ENCODE measurements around the gene MOB1A. TPM values are rescaled to one million over a fixed set of nuclear protein-coding genes. Genes with fewer than 3 reads are reported as not detected.

MOB1A gene
- total RNA-seq, result 75.1 and 77.2 TPM in 2 replicates

DNA sequence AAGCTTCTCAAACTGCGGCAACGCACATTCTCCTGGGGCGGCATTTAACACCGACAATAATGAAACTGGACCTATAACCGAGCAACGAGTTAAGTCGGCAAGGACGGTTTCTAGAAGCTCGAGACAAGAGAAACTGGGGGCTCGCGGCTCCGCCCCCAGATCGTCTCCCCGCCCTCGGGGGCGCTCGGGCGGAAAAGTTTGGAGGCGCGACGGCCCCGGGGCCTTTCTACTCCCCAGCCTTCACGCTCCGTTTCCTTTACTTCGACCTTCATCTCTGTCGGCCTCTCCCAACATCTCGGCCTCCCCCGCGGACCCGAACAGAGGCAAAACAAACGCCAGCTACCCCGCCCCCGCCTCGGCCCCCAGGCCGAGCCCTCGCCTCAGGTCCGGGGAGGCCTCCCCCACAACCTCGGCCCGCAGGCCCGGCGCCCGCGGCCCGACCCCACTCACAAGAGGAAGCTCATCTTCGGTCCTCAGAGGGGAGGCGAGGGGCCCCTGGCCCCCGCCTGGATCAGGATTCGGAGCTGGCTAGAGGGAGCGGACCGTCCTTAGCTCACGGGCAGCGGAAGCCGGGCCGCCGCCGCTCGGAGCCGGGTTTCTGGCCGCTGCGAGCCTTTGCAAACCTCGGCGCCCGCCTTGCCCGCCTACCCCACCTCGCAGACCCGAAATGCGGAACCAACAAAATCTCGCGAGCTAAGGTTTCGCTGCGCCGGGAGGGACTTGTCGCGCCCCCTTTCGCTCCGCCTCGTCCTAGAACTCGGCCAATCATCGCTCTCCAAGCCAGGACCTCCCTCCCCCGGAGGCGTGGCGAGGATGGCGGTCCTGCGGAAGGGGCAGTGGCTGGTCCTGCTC is at the start of gene MOB1A:
Gene MOB1A, minus strand, starts transcription at position 669 of the 852 bp plus-strand sequence. Its CDS starts 205 bp downstream, at position 464.

GRCh38 chr2:74198461-74199274 is 20.0 kb upstream of the MOB1A start, which contains the start of gene MTHFD2:
Gene MTHFD2, plus strand, starts transcription at chr2:74198615. Its CDS starts 27 bp downstream, at chr2:74198642.

GRCh38 chr2:74147727-74148456 is 30.8 kb downstream of the MOB1A start, which contains the start of gene BOLA3:
Gene BOLA3, minus strand, starts transcription at chr2:74147912. Its CDS starts 38 bp downstream, at chr2:74147874.

Other genes with a start within 250 kb of the MOB1A start
- gene TET3, start 194.0 kb downstream of the MOB1A start, total RNA-seq, result 4.6 and 5.7 TPM in 2 replicates
- gene BOLA3, start 31.0 kb downstream of the MOB1A start, total RNA-seq, result 26.4 and 27.5 TPM in 2 replicates
- gene MTHFD2, start 19.7 kb upstream of the MOB1A start, total RNA-seq, result 73.3 and 153 TPM in 2 replicates
- gene SLC4A5, start 164.5 kb upstream of the MOB1A start, total RNA-seq, result 0.09 TPM in 1 of 2 replicates, not detected in the other
- 147 and 177 TPM in 2 replicates for gene DCTN1, start 201.4 kb upstream of the MOB1A start, total RNA-seq
- 0.09 and 0.19 TPM in 2 replicates for gene C2orf81, start 242.7 kb upstream of the MOB1A start, total RNA-seq
- 43.6 and 46.7 TPM in 2 replicates for gene WDR54, start 242.9 kb upstream of the MOB1A start, total RNA-seq

Measured in endothelial cell of coronary artery (primary cell).